Neuronal stem cell (in vitro differentiated cells): Measurements from ENCODE around the gene SLC1A1.

Experiments
- DNase-seq: peaks from one replicate; pipeline ENCODE4 v3.0.0-alpha.2; 2013; ENCODE audit warnings: low spot score
- H2AFZ ChIP-seq: one replicate; pipeline ENCODE4 v1.6.1; 2013; ENCODE audit warnings: mild to moderate bottlenecking, low read length, inconsistent platforms
- H2AK5ac ChIP-seq: 2 replicates; pipeline ENCODE4 v1.6.1; 2013; ENCODE audit warnings: low read depth, mild to moderate bottlenecking, inconsistent platforms, low read length, moderate library complexity, mixed read lengths
- H2BK120ac ChIP-seq: 2 replicates; pipeline ENCODE4 v1.6.1; 2013; ENCODE audit warnings: low read depth, mild to moderate bottlenecking, inconsistent platforms, low read length, moderate library complexity, mixed read lengths
- H2BK12ac ChIP-seq: one replicate; pipeline ENCODE4 v1.6.1; 2013; ENCODE audit warnings: low read length, inconsistent platforms
- H2BK15ac ChIP-seq: 2 replicates; pipeline ENCODE4 v1.6.1; 2013; ENCODE audit warnings: mild to moderate bottlenecking, low read length, inconsistent platforms, mixed read lengths
- H2BK5ac ChIP-seq: one replicate; pipeline ENCODE4 v1.6.1; 2013; ENCODE audit warnings: inconsistent platforms, mild to moderate bottlenecking, low read length, moderate library complexity
- H3K14ac ChIP-seq: one replicate; pipeline ENCODE4 v1.6.1; 2013; ENCODE audit warnings: low read length, inconsistent platforms
- H3K18ac ChIP-seq: 2 replicates; pipeline ENCODE4 v1.6.1; 2013; ENCODE audit warnings: low read length, inconsistent platforms
- H3K23ac ChIP-seq: 2 replicates; pipeline ENCODE4 v1.6.1; 2013; ENCODE audit warnings: low read depth, mild to moderate bottlenecking, mixed read lengths, low read length, inconsistent platforms; ENCODE audit not compliant: poor library complexity
- H3K27ac ChIP-seq: replicated peaks from 3 replicates; pipeline ENCODE4 v1.5.1; 2013; ENCODE audit warnings: low read length, inconsistent platforms
- H3K27me3 ChIP-seq, 3 experiments: 2 replicates each; pipeline ENCODE4 v1.6.1; 2013; ENCODE audit warnings: low read length in 3 of 3, mild to moderate bottlenecking in 2 of 3, inconsistent platforms in 1 of 3, low read depth in 1 of 3, mixed read lengths in 1 of 3, moderate library complexity in 1 of 3; ENCODE audit not compliant: control insufficient read depth in 3 of 3, insufficient read depth in 3 of 3
- H3K36me3 ChIP-seq, 2 donors: replicated peaks in 1 of 2; 2 replicates each; pipeline ENCODE4 v1.6.1; 2013; ENCODE audit warnings: low read length in 2 of 2; ENCODE audit not compliant: control insufficient read depth in 2 of 2, insufficient read depth in 2 of 2
- H3K4ac ChIP-seq: 2 replicates; pipeline ENCODE4 v1.6.1; 2013; ENCODE audit warnings: inconsistent platforms, mild to moderate bottlenecking, low read length, moderate library complexity
- H3K4me1 ChIP-seq, 2 donors: 1 replicate in 1 of 2; 2 replicates in 1 of 2; pipeline ENCODE4 v1.6.1; 2013; ENCODE audit warnings: low read length in 2 of 2, low read depth in 1 of 2; ENCODE audit not compliant: control insufficient read depth in 2 of 2, insufficient read depth in 1 of 2
- H3K4me2 ChIP-seq: one replicate; pipeline ENCODE4 v1.6.1; 2013; ENCODE audit warnings: mild to moderate bottlenecking, low read length, inconsistent platforms; ENCODE audit not compliant: insufficient read depth, poor library complexity, severe bottlenecking
- H3K4me3 ChIP-seq, 2 donors: 2 replicates each; pipeline ENCODE4 v1.5.1; 2013; ENCODE audit warnings: low read length in 2 of 2, mild to moderate bottlenecking in 2 of 2, inconsistent platforms in 1 of 2, moderate library complexity in 1 of 2
- H3K79me1 ChIP-seq: one replicate; pipeline ENCODE4 v1.6.1; 2013; ENCODE audit warnings: low read depth, mild to moderate bottlenecking, inconsistent platforms, low read length, moderate library complexity
- H3K9ac ChIP-seq: one replicate; pipeline ENCODE4 v1.6.1; 2013; ENCODE audit warnings: mild to moderate bottlenecking, low read depth, low read length, inconsistent platforms; ENCODE audit not compliant: poor library complexity
- H3K9me3 ChIP-seq, 2 donors: replicated peaks in 1 of 2; 2 replicates each; pipeline versions ENCODE3 to v1.6.1; 2013; ENCODE audit warnings: low read length in 2 of 2, mild to moderate bottlenecking in 2 of 2, inconsistent platforms in 1 of 2, low read depth in 1 of 2, mixed read lengths in 1 of 2, moderate library complexity in 1 of 2; ENCODE audit not compliant: control insufficient read depth in 2 of 2, insufficient read depth in 1 of 2
- H4K8ac ChIP-seq: one replicate; pipeline ENCODE4 v1.6.1; 2013; ENCODE audit warnings: low read depth, mild to moderate bottlenecking, inconsistent platforms, low read length, moderate library complexity
- H4K91ac ChIP-seq: one replicate; pipeline ENCODE4 v1.6.1; 2013; ENCODE audit warnings: low read length, low read depth, mild to moderate bottlenecking, inconsistent platforms; ENCODE audit not compliant: poor library complexity
- WGBS, 2 donors: extraction: QIAGEN DNeasy Blood & Tissue Kit; methylation state at CpG; one replicate each; pipeline ENCODE4 v1.1.7; 2013; ENCODE audit warnings: missing lambda C conversion rate in 2 of 2, mixed read lengths in 1 of 2; ENCODE audit not compliant: insufficient read length in 2 of 2, insufficient replicate concordance in 1 of 2; ENCODE audit errors: extremely low coverage in 2 of 2; 5-methylcytosine and 5-hydroxymethylcytosine counted together

The SLC1A1 gene

DNA sequence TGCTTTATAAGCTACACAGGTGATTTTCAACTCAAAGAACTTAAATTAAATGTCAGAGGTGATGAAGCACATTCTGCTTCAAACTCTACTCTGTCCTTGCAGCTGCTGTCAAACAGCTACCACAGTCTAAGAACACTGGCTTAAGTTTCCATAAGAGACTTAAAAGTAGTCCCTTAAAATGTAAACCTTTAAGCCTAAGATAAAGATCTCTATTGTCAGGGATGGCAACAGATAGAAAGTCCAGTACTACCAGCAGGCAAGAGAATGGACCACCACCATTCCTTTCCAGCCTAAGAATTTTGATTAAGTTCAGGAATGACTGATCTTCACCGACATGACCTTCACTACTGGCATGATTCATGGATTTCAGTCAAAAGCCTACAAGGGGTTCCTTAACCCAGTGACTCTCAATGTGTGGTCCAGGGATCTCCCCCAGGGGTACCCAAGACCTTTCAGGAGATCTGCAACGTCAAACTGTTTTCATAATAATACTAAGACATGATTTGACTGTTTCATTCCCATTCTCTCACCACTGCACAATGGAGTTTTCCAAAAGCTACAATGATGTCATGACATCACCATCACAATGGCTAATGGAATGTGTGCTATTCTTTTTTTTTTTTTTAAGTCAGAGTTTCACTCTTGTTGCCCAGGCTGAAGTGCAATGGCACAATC lies 130.8 kb downstream of the SLC1A1 start:
- Histone ChIP-seq H2BK12ac (no peak overlapping the region), H2BK120ac (no peak overlapping the region), H3K4me2 (no peak overlapping the region), H3K79me1 (no peaks in the 10 kb centered on the region), H3K14ac (no peak overlapping the region), H3K9me3 (no peaks in the 10 kb centered on the region), H3K23ac (no peak overlapping the region), H3K18ac (no peak overlapping the region), H3K27me3 (no peaks in the 10 kb centered on the region), H2AFZ (no peak overlapping the region), H3K9ac (no peak overlapping the region), H2AK5ac (no peak overlapping the region), H4K91ac (no peak overlapping the region), H3K36me3 (no peaks in the 10 kb centered on the region), H3K4ac (no peak overlapping the region), H4K8ac (no peak overlapping the region), H3K4me3 (no peak overlapping the region), H2BK5ac (no peak overlapping the region), H3K4me1 (peaks cover 8 to 15% of the 10 kb centered on the region in 2 donors), H3K27ac (no peak overlapping the region), H2BK15ac (no peak overlapping the region)
- no CpG with 5 or more reads among the region's 2 CpGs for WGBS, 2 donors
- DNase-seq: no peak

DNA sequence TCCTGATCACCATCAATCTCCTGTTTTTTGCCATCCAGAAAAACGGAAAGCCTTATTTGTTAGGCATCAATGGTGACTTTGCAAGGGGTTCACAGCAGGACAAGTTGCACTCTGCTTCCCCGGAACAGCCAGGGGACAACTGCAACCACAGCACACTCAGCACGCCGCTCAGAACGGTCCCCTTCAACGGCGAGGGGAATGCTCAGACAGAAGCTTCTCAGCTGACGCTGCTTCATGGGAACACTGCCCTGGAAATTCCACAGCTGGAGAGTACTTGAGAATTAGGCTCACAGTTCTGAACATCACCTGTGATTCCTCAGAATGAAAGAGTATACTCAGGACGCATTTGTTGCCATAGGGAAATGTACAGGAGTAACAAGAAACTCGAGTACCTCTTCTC lies 131.7 kb downstream of the SLC1A1 start:
- no peak overlapping the region for H2AK5ac ChIP-seq
- H2BK5ac ChIP-seq: no peak overlapping the region
- H3K18ac ChIP-seq: peak overlapping the region; percentile 13
- H2AFZ ChIP-seq: peak overlapping the region; percentile 66
- no peak overlapping the region for H3K23ac ChIP-seq
- H4K91ac ChIP-seq: no peak overlapping the region
- H3K27ac ChIP-seq: no peak overlapping the region
- H3K9me3 ChIP-seq: no peaks in the 10 kb centered on the region
- H3K27me3 ChIP-seq: no peaks in the 10 kb centered on the region
- no peak overlapping the region for H3K4ac ChIP-seq
- H3K14ac ChIP-seq: no peak overlapping the region
- WGBS, 2 donors: no CpG with 5 or more reads among the region's 10 CpGs
- no peaks in the 10 kb centered on the region for H3K79me1 ChIP-seq
- no peak overlapping the region for H4K8ac ChIP-seq
- no peak overlapping the region for H3K4me3 ChIP-seq
- no peak overlapping the region for H3K4me2 ChIP-seq
- H2BK120ac ChIP-seq: no peak overlapping the region
- H3K4me1 ChIP-seq: peaks cover 8 to 15% of the 10 kb centered on the region in 2 donors
- H3K36me3 ChIP-seq: no peaks in the 10 kb centered on the region
- H2BK12ac ChIP-seq: no peak overlapping the region
- H3K9ac ChIP-seq: no peak overlapping the region
- no peak for DNase-seq
- H2BK15ac ChIP-seq: no peak overlapping the region

DNA sequence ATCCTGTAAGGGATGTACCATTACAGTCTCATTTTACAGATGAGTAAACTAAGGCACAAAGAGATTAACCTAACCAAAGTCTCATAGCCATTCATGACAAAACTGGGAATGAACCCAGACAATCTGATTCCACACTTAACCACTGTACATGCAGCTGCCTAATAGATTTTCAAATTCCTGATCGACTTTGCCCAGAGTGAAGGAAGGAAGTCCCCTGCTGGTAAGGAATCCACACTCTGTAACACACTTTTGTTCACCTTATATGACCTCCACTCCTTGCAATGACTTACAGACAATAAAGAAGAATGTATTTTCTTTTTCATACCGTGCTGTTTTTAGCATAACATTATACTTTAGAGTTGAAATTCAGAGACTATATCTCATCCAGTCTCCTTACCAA lies 140.6 kb downstream of the SLC1A1 start:
- no peak overlapping the region for H3K27ac ChIP-seq
- no peak overlapping the region for H3K4me2 ChIP-seq
- no peaks in the 10 kb centered on the region for H3K79me1 ChIP-seq
- H3K36me3 ChIP-seq: no peaks in the 10 kb centered on the region
- WGBS, 2 donors: no CpG with 5 or more reads among the region's 2 CpGs
- no peak overlapping the region for H2BK15ac ChIP-seq
- no peak overlapping the region for H3K9ac ChIP-seq
- no peak overlapping the region for H3K18ac ChIP-seq
- H2BK120ac ChIP-seq: no peak overlapping the region
- no peak for DNase-seq
- H2AK5ac ChIP-seq: no peak overlapping the region
- H3K14ac ChIP-seq: no peak overlapping the region
- H2AFZ ChIP-seq: no peak overlapping the region
- no peak overlapping the region for H2BK12ac ChIP-seq
- peaks cover 0 to 2% of the 10 kb centered on the region in 2 donors for H3K4me1 ChIP-seq
- no peak overlapping the region for H4K8ac ChIP-seq
- H4K91ac ChIP-seq: no peak overlapping the region
- H2BK5ac ChIP-seq: no peak overlapping the region
- no peak overlapping the region for H3K4ac ChIP-seq
- H3K23ac ChIP-seq: no peak overlapping the region
- H3K4me3 ChIP-seq: no peak overlapping the region
- H3K9me3 ChIP-seq: no peaks in the 10 kb centered on the region
- no peaks in the 10 kb centered on the region for H3K27me3 ChIP-seq
